Esophagus muscularis mucosa (tissue), 4 donors: ENCODE data around the gene TUBGCP2. TPM values are rescaled to one million over a fixed set of nuclear protein-coding genes. Genes with fewer than 3 reads are reported as not detected.

ENCODE experiments used
- DNase-seq: peaks from one replicate; pipeline ENCODE4 v3.0.0-alpha.2; 2017; ENCODE audit errors: extremely low spot score
- H3K27ac ChIP-seq, 4 donors: fragments of 200-600 bp; sonication (generic); replicated peaks in 1 of 4; 1 replicate in 3 of 4; 2 replicates in 1 of 4; pipeline ENCODE4 v1.5.1; 2016 to 2019; ENCODE audit warnings: mild to moderate bottlenecking in 1 of 4
- H3K27me3 ChIP-seq, 4 donors: fragments of 200-600 bp; sonication (generic); one replicate each; pipeline versions ENCODE4 v1.5.1 to v1.6.0; 2016 to 2019
- H3K36me3 ChIP-seq, 4 donors: fragments of 200-600 bp; sonication (generic); one replicate each; pipeline ENCODE4 v1.5.1; 2016 to 2019
- H3K4me1 ChIP-seq, 4 donors: fragments of 200-600 bp; sonication (generic); one replicate each; pipeline ENCODE4 v1.5.1; 2016 to 2019
- H3K4me3 ChIP-seq, 4 donors: fragments of 200-600 bp; sonication (generic); 1 replicate in 2 of 4; 2 replicates in 2 of 4; pipeline ENCODE4 v1.5.1; 2016 to 2019; ENCODE audit warnings: mild to moderate bottlenecking in 4 of 4, moderate library complexity in 1 of 4
- H3K9me3 ChIP-seq, 4 donors: fragments of 200-600 bp; sonication (generic); 1 replicate in 3 of 4; 2 replicates in 1 of 4; pipeline ENCODE4 v1.5.1; 2016 to 2019
- EP300 ChIP-seq: sonication (generic); formaldehyde crosslinking; IDR thresholded peaks from one replicate; pipeline ENCODE4 v1.6.1; 2017; ENCODE audit warnings: antibody characterized with exemption
- POLR2A ChIP-seq: fragments of 450-650 bp; IDR thresholded peaks from one replicate; pipeline ENCODE4 v1.6.1; 2017; ENCODE audit warnings: antibody characterized with exemption, moderate library complexity, mild to moderate bottlenecking, low read depth
- POLR2AphosphoS5 ChIP-seq, 2 donors: sonication (generic); formaldehyde crosslinking; IDR thresholded peaks; one replicate each; pipeline ENCODE4 v1.6.1; 2017; ENCODE audit warnings: antibody characterized with exemption in 2 of 2
- WGBS: methylation state at CpG from one replicate; pipeline ENCODE4 v1.1.5; 2018; 5-methylcytosine and 5-hydroxymethylcytosine counted together
- intact Hi-C: fragments of 100-400 bp; cut with DNase I; formaldehyde crosslinking; loops from one replicate; pipeline ENCODE4 v1.15.1; 2023
- total RNA-seq, 4 donors: library from RNA; depleted of rRNA; stranded (reverse); fragments of >200 nt; gene quantifications; one replicate each; pipeline versions ENCODE4 v1.1.0 to v1.2.1, GENCODE V29; 2016
- TF ChIP-seq, protein P1 (sequence below), 3 experiments: fragments of 200-600 bp in 2 of 3; fragments of 450-650 bp in 1 of 3; sonication (generic) in 2 of 3; IDR thresholded peaks; one replicate each; pipeline ENCODE4 v1.5.1; 2017 to 2019; ENCODE audit warnings: antibody characterized with exemption in 3 of 3, mild to moderate bottlenecking in 2 of 3, moderate library complexity in 1 of 3

Gene TUBGCP2
- total RNA-seq, 4 donors from 2014 or later, result 30.2 to 54.4 (median 39.0) TPM

DNA sequence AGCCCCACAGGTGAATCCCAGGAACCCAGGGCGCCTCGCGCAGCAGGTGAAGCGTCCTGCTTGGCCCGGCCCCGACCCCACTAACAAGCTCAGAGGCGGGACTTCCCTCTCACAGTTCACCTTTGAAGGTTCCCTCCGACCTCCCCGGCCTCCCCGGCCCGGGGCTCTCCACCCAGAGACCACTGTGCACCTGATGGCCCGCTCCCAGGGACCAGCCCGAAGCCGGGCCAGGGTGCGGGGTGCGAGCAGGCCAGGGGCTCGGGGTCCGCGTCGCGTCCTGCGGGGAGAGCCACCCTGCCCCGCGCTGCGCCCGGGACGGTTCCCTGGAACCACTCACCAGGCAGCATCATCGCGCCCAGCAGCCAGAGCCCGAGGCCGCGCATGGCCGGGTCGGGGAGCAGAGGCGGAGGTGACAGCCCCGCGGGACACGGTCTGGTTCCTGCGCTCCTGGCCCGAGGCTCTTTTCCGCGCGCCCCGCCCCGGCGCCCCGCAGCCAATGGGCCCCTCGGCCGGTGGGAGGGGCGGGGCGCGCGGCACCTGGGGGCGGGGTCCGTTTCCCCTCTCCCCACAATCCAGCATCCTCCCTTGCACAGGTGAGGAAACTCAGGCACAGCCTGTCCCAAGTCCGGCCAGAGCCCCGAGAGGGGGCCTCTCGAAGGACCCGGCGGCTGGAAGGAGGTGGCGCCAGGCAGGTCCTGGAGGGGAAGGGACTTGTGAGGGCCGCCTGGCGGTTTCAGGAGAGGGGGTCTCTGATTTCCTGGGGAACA is 32.1 kb downstream of the TUBGCP2 start, which contains the start of gene ADAM8:
Gene ADAM8, minus strand, starts transcription at position 434 of the 767 bp plus-strand sequence. Its CDS starts 51 bp downstream, at position 383.
- peaks cover 6 to 26% (median 18%) of the 10 kb centered on the region in 4 donors for H3K4me1 ChIP-seq
- H3K27ac ChIP-seq, result no peak within 1 kb of the TSS
- peak within 1 kb of the TSS; percentile 19 to 47 (median 28) for H3K4me3 ChIP-seq
- TF ChIP-seq, protein P1, sequence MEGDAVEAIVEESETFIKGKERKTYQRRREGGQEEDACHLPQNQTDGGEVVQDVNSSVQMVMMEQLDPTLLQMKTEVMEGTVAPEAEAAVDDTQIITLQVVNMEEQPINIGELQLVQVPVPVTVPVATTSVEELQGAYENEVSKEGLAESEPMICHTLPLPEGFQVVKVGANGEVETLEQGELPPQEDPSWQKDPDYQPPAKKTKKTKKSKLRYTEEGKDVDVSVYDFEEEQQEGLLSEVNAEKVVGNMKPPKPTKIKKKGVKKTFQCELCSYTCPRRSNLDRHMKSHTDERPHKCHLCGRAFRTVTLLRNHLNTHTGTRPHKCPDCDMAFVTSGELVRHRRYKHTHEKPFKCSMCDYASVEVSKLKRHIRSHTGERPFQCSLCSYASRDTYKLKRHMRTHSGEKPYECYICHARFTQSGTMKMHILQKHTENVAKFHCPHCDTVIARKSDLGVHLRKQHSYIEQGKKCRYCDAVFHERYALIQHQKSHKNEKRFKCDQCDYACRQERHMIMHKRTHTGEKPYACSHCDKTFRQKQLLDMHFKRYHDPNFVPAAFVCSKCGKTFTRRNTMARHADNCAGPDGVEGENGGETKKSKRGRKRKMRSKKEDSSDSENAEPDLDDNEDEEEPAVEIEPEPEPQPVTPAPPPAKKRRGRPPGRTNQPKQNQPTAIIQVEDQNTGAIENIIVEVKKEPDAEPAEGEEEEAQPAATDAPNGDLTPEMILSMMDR (IDR thresholded peaks at IDR 0.05), result no peak
- no peak for TF ChIP-seq EP300
- TF ChIP-seq POLR2A, result no peak
- intact Hi-C loops, result no loop called here
- no peak for DNase-seq
- peaks cover 12 to 43% (median 35%) of the 10 kb centered on the region in 4 donors for H3K36me3 ChIP-seq
- H3K27me3 ChIP-seq, result peaks cover 0 to 42% (median 10%) of the 10 kb centered on the region in 4 donors
- WGBS, result 6% methylated on average over 30 of the region's 63 CpGs
- no peaks in the 10 kb centered on the region for H3K9me3 ChIP-seq

- Histone ChIP-seq H3K4me3 (peak overlapping the region in 3 of 4 donors; percentile 28 to 47 (median 28)), H3K9me3 (no peaks in the 10 kb centered on the region), H3K27ac (no peak overlapping the region), H3K27me3 (peaks cover 0 to 42% (median 10%) of the 10 kb centered on the region in 4 donors), H3K4me1 (peaks cover 6 to 26% (median 18%) of the 10 kb centered on the region in 4 donors), H3K36me3 (peaks cover 6 to 42% (median 33%) of the 10 kb centered on the region in 4 donors)
- TF ChIP-seq, protein P1 (IDR thresholded peaks at IDR 0.05), result no peak
- TF ChIP-seq POLR2A, result no peak
- no peak for TF ChIP-seq EP300
- no peak for TF ChIP-seq POLR2AphosphoS5 (IDR thresholded peaks at IDR 0.05)
- intact Hi-C loops, result no loop called here
- WGBS, result 37% methylated on average over 5 of the region's 6 CpGs
- DNase-seq, result no peak
These were observed 32.6 kb downstream of the TUBGCP2 start for GRCh38 chr10:133276100-133276434.

- H3K9me3 ChIP-seq, result no peaks in the 10 kb centered on the region
- TF ChIP-seq EP300 (no peak), POLR2A (no peak), POLR2AphosphoS5 (IDR thresholded peaks at IDR 0.05) (no peak)
- TF ChIP-seq, protein P1 (IDR thresholded peaks at IDR 0.05), result no peak
- peaks cover 0 to 42% (median 10%) of the 10 kb centered on the region in 4 donors for H3K27me3 ChIP-seq
- peaks cover 3 to 42% (median 31%) of the 10 kb centered on the region in 4 donors for H3K36me3 ChIP-seq
- no peak overlapping the region for H3K27ac ChIP-seq
- no peak for DNase-seq
- H3K4me1 ChIP-seq, result peaks cover 6 to 26% (median 18%) of the 10 kb centered on the region in 4 donors
- intact Hi-C loops, result no loop called here
- peak overlapping the region in 2 of 4 donors; percentile 28 to 47 for H3K4me3 ChIP-seq
- 56% methylated on average over 5 of the region's 12 CpGs for WGBS
These were observed 33.0 kb downstream of the TUBGCP2 start for GRCh38 chr10:133275684-133276092.

DNA sequence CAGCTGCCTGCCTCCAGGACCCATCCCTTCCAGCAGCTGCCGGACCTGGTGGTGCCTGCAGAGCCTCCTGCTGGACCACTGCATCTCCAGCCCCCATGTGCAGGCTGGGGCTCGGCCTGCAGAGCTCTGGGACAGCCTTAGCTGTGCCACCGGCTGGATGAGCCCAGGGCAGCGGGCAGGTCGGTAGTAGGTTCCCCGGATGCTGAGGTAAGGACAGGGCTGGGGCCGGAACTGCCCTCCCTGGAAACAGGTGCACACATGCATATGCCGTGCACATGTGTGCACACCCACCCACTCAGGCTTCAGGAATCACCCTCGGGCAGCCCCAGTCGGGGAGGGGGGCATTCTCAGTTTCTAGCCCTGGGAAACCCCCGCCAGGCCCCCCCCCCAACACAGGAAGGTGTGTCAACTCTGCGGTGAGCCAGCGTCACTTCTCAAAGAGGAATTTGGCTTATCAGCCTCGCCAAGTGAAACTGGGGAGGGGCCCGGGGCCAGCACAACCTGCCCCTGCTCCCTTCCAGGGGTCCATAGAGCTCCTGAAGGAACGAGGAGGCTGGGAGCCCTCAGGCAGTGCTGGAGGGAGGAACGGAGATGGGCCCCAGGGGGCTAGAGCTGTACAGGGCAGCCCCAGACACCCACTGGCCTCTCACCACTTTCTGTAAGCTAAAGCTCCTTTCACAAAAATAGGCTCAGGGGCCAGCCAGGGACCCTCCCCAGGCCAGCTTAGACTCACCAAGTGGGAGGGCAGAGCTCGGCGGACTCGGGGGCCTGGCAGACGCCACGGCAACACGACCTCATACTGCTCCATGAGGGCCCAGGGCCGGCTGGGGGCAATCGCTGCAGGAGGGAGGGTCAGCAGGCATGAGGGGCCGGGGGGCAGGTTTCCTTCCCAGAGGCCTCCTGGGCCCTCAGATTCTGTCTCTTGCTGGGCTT is 33.7 kb downstream of the TUBGCP2 start:
- peaks cover 6 to 26% (median 18%) of the 10 kb centered on the region in 4 donors for H3K4me1 ChIP-seq
- peak overlapping the region in 2 of 4 donors; percentile 3 to 47 for H3K4me3 ChIP-seq
- H3K27me3 ChIP-seq, result peaks cover 0 to 42% (median 10%) of the 10 kb centered on the region in 4 donors
- H3K27ac ChIP-seq, result no peak overlapping the region
- intact Hi-C loops, result no loop called here
- DNase-seq, result no peak
- TF ChIP-seq POLR2AphosphoS5 (IDR thresholded peaks at IDR 0.05), result no peak
- no peak for TF ChIP-seq EP300
- TF ChIP-seq, protein P1 (IDR thresholded peaks at IDR 0.05), result no peak
- no peak for TF ChIP-seq POLR2A
- 53% methylated on average over 3 of the region's 26 CpGs for WGBS
- H3K36me3 ChIP-seq, result peaks cover 2 to 42% (median 27%) of the 10 kb centered on the region in 4 donors
- no peaks in the 10 kb centered on the region for H3K9me3 ChIP-seq
